GM06990 (cell line): ENCODE measurements around the gene RAB5B.

ENCODE experiments used
- DNase-seq: peaks from one replicate; pipeline ENCODE4 v3.0.0-alpha.2; 2011; ENCODE audit not compliant: insufficient read length; ENCODE audit errors: extremely low read depth
- H3K27me3 ChIP-seq: replicated peaks from 2 replicates; pipeline ENCODE4 v1.6.0; 2011; ENCODE audit warnings: low read length; ENCODE audit not compliant: control insufficient read depth, insufficient read depth
- H3K36me3 ChIP-seq: 2 replicates; pipeline ENCODE4 v1.5.1; 2011; ENCODE audit warnings: low read length; ENCODE audit not compliant: control insufficient read depth, insufficient read depth
- H3K4me3 ChIP-seq: replicated peaks from 2 replicates; pipeline ENCODE4 v1.5.1; 2011; ENCODE audit warnings: low read depth, mild to moderate bottlenecking, control low read depth, low read length
- CTCF ChIP-seq: IDR thresholded peaks from 2 replicates; pipeline ENCODE4 v1.5.1; 2011; ENCODE audit warnings: low read length, control low read depth, mild to moderate bottlenecking, inconsistent platforms; ENCODE audit not compliant: insufficient read depth, poor library complexity, severe bottlenecking

RAB5B gene

GRCh38 chr12:55965941-55966407, 7.9 kb upstream of the RAB5B start, which contains the start of gene PMEL:
PMEL (minus strand) TSS chr12:55966042; CDS start chr12:55966011, 31 bp downstream.
- Histone ChIP-seq H3K27me3 (no peaks in the 10 kb centered on the region), H3K36me3 (no peaks in the 10 kb centered on the region; the same call in 1 of the 2 replicates), H3K4me3 (peak within 1 kb of the TSS; percentile 91)
- no peak for TF ChIP-seq CTCF
- no peak for DNase-seq

- DNase-seq, result peak; percentile 91
- Histone ChIP-seq H3K27me3 (no peaks in the 10 kb centered on the region), H3K4me3 (peak within 1 kb of the TSS; percentile 91), H3K36me3 (peaks cover 4% of the 10 kb centered on the region)
- TF ChIP-seq CTCF, result no peak
These were observed 7.2 kb upstream of the RAB5B start, which contains the start of gene CDK2 for GRCh38 chr12:55966408-55967281. CDK2 (plus strand) TSS chr12:55966830; CDS start chr12:55967009, 179 bp downstream.

- TF ChIP-seq CTCF, result no peak
- Histone ChIP-seq H3K36me3 (peaks cover 4% of the 10 kb centered on the region), H3K4me3 (no peak overlapping the region), H3K27me3 (no peaks in the 10 kb centered on the region)
- DNase-seq, result no peak
These were observed 4.5 kb upstream of the RAB5B start for GRCh38 chr12:55969356-55969755.

GRCh38 chr12:55970775-55971174, 3.1 kb upstream of the RAB5B start:
- DNase-seq, result no peak
- no peak for TF ChIP-seq CTCF
- H3K36me3 ChIP-seq, result peaks cover 4% of the 10 kb centered on the region

GRCh38 chr12:55972042-55972441, 1.8 kb upstream of the RAB5B start:
- no peak for TF ChIP-seq CTCF
- H3K4me3 ChIP-seq, result no peak overlapping the region

More at GRCh38 chr12:55970775-55971174, 3.1 kb upstream of the RAB5B start:
- H3K4me3 ChIP-seq, result no peak overlapping the region
- H3K27me3 ChIP-seq, result no peaks in the 10 kb centered on the region

More at GRCh38 chr12:55972042-55972441, 1.8 kb upstream of the RAB5B start:
- Histone ChIP-seq H3K36me3 (peaks cover 5% of the 10 kb centered on the region), H3K27me3 (no peaks in the 10 kb centered on the region)
- no peak for DNase-seq
